Memory B cell (primary cell): ENCODE data around the gene SIK1.
A peak's percentile ranks its signal among the peaks of the same experiment; 100 is the strongest.
"Not testable (repeated sequence)": the region's sequence is repeated elsewhere in the genome, so short reads cannot be mapped to it uniquely, and the experiment has no call there.

Source experiments
- ATAC-seq: fragments of 150-1000 bp; cut with Tn5 transposase; 2 replicates; pipeline ENCODE4 v1.10.0; 2021; ENCODE audit warnings: low read depth, mild to moderate bottlenecking, moderate library complexity
- DNase-seq, 2 donors: peaks; one replicate each; pipeline ENCODE4 v3.0.0; 2022; ENCODE audit warnings: low spot score in 2 of 2
- H3K27ac Mint-ChIP-seq: one replicate; pipeline ENCODE4 v1.8.0; 2022; ENCODE audit warnings: mild to moderate bottlenecking, moderate library complexity, mixed read lengths
- H3K27me3 Mint-ChIP-seq: one replicate; pipeline ENCODE4 v1.8.0; 2022; ENCODE audit warnings: mixed read lengths
- H3K36me3 Mint-ChIP-seq: one replicate; pipeline ENCODE4 v1.8.0; 2022; ENCODE audit warnings: mild to moderate bottlenecking, mixed read lengths
- H3K4me1 Mint-ChIP-seq: one replicate; pipeline ENCODE4 v1.8.0; 2022; ENCODE audit warnings: mixed read lengths
- H3K4me3 Mint-ChIP-seq: one replicate; pipeline ENCODE4 v1.8.0; 2022; ENCODE audit warnings: mild to moderate bottlenecking, moderate library complexity, mixed read lengths
- H3K9me3 Mint-ChIP-seq: one replicate; pipeline ENCODE4 v1.8.0; 2022; ENCODE audit warnings: mixed read lengths

Gene SIK1

DNA sequence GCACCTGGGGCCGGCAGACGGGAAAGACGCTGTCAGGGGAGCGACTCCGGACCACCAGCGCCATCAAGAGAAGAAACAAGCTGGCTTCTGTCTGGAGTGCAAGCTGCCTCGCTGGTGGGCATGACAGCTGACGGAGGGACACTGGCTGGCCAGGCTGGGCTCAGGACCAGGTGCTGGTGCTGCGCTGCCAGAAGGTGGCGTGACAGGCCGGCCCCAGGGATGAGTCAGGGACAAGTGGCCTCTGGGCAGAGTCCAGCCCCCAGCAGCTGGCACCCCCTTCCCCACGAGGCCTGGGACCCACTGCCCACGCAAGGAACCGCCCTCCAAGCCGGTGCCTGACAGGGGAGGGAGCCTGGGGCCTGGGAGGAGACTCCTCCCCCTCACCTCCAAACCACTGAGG lies 7.5 kb downstream of the SIK1 start:
- not testable (repeated sequence) for H3K4me3 Mint-ChIP-seq, H3K36me3 Mint-ChIP-seq, ATAC-seq, H3K4me1 Mint-ChIP-seq, DNase-seq, H3K27ac Mint-ChIP-seq, H3K9me3 Mint-ChIP-seq, H3K27me3 Mint-ChIP-seq

DNA sequence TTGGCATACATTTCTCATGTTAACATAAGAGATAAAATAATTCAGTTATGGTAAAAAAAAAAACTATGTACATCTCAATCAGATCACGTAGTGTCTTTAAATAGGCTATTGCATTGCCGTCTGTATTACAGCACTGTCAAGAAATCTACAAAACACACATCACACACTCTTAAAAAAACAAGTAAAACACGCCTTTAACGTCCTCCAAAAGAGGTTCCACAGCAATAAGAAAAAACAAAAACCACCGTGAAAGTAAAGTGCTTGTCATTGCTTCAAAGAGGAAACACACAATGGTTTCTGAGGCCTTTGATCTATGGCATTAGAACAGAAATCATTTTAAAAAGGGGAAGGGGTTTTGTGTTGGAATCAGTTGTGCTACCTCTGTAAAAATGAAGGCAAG lies 12.4 kb downstream of the SIK1 start:
- H3K27ac Mint-ChIP-seq, H3K4me3 Mint-ChIP-seq: not testable (repeated sequence)

GRCh38 chr21:43412020-43412788 lies 14.7 kb downstream of the SIK1 start:
- ATAC-seq = peak; percentile 50
- not testable (repeated sequence) for H3K27ac Mint-ChIP-seq, H3K9me3 Mint-ChIP-seq, DNase-seq, H3K4me1 Mint-ChIP-seq, H3K4me3 Mint-ChIP-seq, H3K27me3 Mint-ChIP-seq, H3K36me3 Mint-ChIP-seq

More for the DNA sequence above, 12.4 kb downstream of the SIK1 start:
- not testable (repeated sequence) for H3K4me1 Mint-ChIP-seq, DNase-seq, H3K9me3 Mint-ChIP-seq, H3K27me3 Mint-ChIP-seq, H3K36me3 Mint-ChIP-seq
- peak; percentile 7 for ATAC-seq

DNA sequence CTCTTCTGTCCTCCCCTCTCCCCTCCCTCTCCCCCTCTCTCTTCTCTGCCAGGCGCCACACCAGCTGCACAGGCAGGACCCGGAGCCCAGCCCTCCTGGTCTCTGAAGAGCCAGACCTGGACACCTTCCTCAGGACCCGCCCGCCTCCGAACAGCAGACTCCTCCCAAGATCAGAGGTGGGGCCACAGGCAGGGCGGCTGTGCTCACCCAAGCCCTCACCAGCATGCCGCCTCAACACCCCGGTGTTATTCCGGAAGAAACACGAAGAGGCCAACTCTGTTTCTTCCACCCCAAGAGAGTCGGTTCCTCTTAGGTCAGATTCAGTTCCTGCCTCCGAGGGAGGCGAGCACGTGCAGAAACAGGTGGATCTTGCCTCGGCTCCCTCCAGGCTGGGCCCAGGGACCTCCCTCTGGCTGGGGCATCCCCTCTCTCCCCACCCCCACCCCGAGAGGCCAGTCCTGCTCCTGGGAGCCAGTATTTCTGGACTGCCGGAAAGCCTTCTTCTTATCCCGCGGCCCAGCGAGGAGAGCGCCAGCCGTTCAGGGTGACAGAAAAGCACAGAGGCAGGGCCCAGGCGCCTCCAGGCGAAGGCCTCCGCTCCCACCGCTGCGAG lies 16.4 kb downstream of the SIK1 start:
- not testable (repeated sequence) for DNase-seq, H3K27ac Mint-ChIP-seq, H3K4me1 Mint-ChIP-seq

GRCh38 chr21:43407139-43407538 lies 19.8 kb downstream of the SIK1 start:
- H3K4me3 Mint-ChIP-seq, H3K27ac Mint-ChIP-seq, H3K27me3 Mint-ChIP-seq, H3K4me1 Mint-ChIP-seq, DNase-seq, H3K36me3 Mint-ChIP-seq, H3K9me3 Mint-ChIP-seq, ATAC-seq: not testable (repeated sequence)

More for the DNA sequence above, 16.4 kb downstream of the SIK1 start:
- H3K36me3 Mint-ChIP-seq, H3K9me3 Mint-ChIP-seq, H3K4me3 Mint-ChIP-seq, H3K27me3 Mint-ChIP-seq: not testable (repeated sequence)
- peak; percentile 78 for ATAC-seq

DNA sequence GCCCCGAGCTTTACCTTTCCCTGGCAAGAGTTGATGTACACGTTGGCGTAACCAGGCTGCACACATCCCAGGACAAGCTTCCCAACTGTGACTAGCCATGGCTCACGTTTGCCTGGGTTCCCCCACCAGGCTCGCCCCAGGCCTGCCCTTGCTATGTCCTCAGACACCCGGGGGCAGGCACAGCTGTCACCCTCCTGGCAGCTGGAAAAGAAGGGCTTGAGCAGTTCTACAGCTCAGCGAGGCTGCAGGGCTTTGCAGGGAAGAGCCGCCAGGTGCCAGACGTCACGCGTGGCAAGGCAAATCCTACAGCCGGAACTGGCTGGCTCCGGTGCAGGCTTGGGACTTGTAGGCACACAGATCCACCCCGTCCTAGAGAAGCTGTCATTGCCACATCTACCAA lies 22.5 kb downstream of the SIK1 start:
- not testable (repeated sequence) for H3K4me1 Mint-ChIP-seq, H3K9me3 Mint-ChIP-seq, H3K27ac Mint-ChIP-seq, H3K27me3 Mint-ChIP-seq, DNase-seq, H3K36me3 Mint-ChIP-seq, ATAC-seq, H3K4me3 Mint-ChIP-seq

DNA sequence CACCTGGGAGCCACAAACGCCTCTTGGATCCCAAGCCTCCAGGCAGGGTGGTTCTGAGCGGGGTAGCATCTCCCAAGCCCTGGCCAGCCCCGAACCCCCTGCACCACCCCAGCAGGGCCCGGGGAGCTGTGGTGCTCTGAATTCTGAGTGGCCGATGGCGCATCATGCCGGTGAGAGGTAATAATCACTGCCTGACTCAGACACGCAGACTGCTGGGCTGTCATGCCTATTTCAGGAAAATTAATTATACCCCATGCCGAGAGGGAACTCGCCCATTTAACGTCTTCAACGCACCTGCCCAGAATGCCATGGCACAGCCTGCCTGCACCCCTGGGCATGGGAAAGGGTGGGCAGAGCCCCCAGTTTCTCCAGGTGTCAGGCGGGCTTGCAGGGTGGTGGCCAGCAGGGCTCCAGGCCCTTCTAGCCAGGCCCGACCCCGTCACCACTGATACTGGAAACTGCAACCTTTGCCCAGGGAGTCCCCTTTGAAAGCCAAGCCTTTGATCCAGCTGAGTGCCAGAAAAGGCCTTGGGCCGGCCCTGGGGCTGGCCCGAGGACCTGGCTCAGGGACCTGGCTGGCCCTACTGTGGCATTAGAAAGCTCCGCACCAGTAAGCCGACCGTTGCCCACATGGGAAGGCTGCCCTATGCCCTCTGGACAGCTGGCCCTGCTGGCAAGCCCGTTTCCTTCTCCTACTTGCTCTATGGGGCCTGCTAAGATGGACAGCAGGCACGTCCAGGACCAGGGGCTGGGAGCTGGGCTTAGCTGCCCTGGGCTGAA lies 23.1 kb downstream of the SIK1 start:
- not testable (repeated sequence) for DNase-seq, H3K27ac Mint-ChIP-seq, ATAC-seq, H3K27me3 Mint-ChIP-seq, H3K4me1 Mint-ChIP-seq, H3K4me3 Mint-ChIP-seq, H3K9me3 Mint-ChIP-seq, H3K36me3 Mint-ChIP-seq

DNA sequence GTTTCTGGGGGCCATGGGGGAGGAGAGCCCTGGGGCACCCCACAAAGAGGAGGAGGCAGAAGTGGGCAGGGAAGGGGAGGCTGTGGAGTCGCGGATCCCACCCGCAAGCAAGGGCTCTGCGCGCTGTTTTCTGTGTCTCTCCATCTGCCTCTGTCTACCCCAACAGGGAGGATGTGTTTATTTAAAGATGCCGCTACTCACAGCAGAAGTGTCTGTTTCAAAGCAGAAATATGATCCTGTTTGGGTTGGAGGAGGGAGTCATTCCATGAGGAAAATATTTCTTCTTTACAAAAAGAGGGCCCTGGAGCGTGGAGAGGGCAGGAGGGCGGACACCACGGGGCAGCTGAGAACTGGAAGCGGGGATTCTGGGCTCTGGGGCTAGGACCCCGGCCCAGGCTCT lies 25.8 kb downstream of the SIK1 start:
- not testable (repeated sequence) for ATAC-seq, H3K9me3 Mint-ChIP-seq, H3K27me3 Mint-ChIP-seq, H3K4me3 Mint-ChIP-seq, H3K36me3 Mint-ChIP-seq, H3K27ac Mint-ChIP-seq, H3K4me1 Mint-ChIP-seq, DNase-seq

GRCh38 chr21:43399595-43400015 lies 27.3 kb downstream of the SIK1 start:
- not testable (repeated sequence) for DNase-seq, H3K27me3 Mint-ChIP-seq, H3K4me1 Mint-ChIP-seq, H3K27ac Mint-ChIP-seq, H3K4me3 Mint-ChIP-seq, H3K9me3 Mint-ChIP-seq, H3K36me3 Mint-ChIP-seq
- ATAC-seq = peak; percentile 77

GRCh38 chr21:43399136-43399535 lies 27.8 kb downstream of the SIK1 start:
- H3K36me3 Mint-ChIP-seq, DNase-seq: not testable (repeated sequence)
- ATAC-seq = peak; percentile 63

GRCh38 chr21:43398533-43398932 lies 28.4 kb downstream of the SIK1 start:
- not testable (repeated sequence) for H3K4me3 Mint-ChIP-seq, H3K9me3 Mint-ChIP-seq, H3K27ac Mint-ChIP-seq, H3K27me3 Mint-ChIP-seq, DNase-seq, H3K36me3 Mint-ChIP-seq, H3K4me1 Mint-ChIP-seq
- peak; percentile 41 for ATAC-seq

More at GRCh38 chr21:43399136-43399535, 27.8 kb downstream of the SIK1 start:
- not testable (repeated sequence) for H3K27ac Mint-ChIP-seq, H3K9me3 Mint-ChIP-seq, H3K4me3 Mint-ChIP-seq, H3K4me1 Mint-ChIP-seq, H3K27me3 Mint-ChIP-seq

- not testable (repeated sequence) for H3K4me1 Mint-ChIP-seq, H3K9me3 Mint-ChIP-seq, ATAC-seq, H3K27ac Mint-ChIP-seq, H3K27me3 Mint-ChIP-seq, H3K4me3 Mint-ChIP-seq, DNase-seq, H3K36me3 Mint-ChIP-seq
These were observed 28.9 kb downstream of the SIK1 start for GRCh38 chr21:43398000-43398399.

- ATAC-seq = not testable (repeated sequence)
These were observed 29.5 kb downstream of the SIK1 start for GRCh38 chr21:43397439-43397808.

GRCh38 chr21:43396788-43397438 lies 30.0 kb downstream of the SIK1 start:
- H3K27me3 Mint-ChIP-seq, H3K4me1 Mint-ChIP-seq, H3K4me3 Mint-ChIP-seq, H3K36me3 Mint-ChIP-seq, ATAC-seq, DNase-seq, H3K9me3 Mint-ChIP-seq, H3K27ac Mint-ChIP-seq: not testable (repeated sequence)

More at GRCh38 chr21:43397439-43397808, 29.5 kb downstream of the SIK1 start:
- DNase-seq, H3K9me3 Mint-ChIP-seq, H3K4me3 Mint-ChIP-seq, H3K36me3 Mint-ChIP-seq, H3K27me3 Mint-ChIP-seq, H3K27ac Mint-ChIP-seq, H3K4me1 Mint-ChIP-seq: not testable (repeated sequence)
